H1 (cell line): ENCODE results near the gene DPH1. TPM values are rescaled to one million over a fixed set of nuclear protein-coding genes. Genes with fewer than 3 reads are reported as not detected.

ENCODE experiments used
- BRCA1 ChIP-seq: IDR thresholded peaks from 2 replicates; pipeline ENCODE4 v1.6.1; 2012; ENCODE audit warnings: low read depth, low read length, improper control_type of control experiment
- CHD7 ChIP-seq: fragments of 300-600 bp; sonication (generic); IDR thresholded peaks from 2 replicates; pipeline ENCODE4 v1.7.1; 2012; ENCODE audit warnings: low read length, moderate library complexity, mild to moderate bottlenecking, inconsistent platforms; ENCODE audit not compliant: insufficient replicate concordance
- CREB1 ChIP-seq: IDR thresholded peaks from 2 replicates; pipeline ENCODE4 v1.6.1; 2012; ENCODE audit warnings: inconsistent platforms
- FOSL1 ChIP-seq: IDR thresholded peaks from 2 replicates; pipeline ENCODE4 v1.6.1; 2011; ENCODE audit warnings: mild to moderate bottlenecking, low read depth, low read length, moderate library complexity; ENCODE audit not compliant: insufficient read depth
- POLR2AphosphoS5 ChIP-seq: IDR thresholded peaks from 2 replicates; pipeline ENCODE4 v1.6.1; 2011; ENCODE audit warnings: low read depth, low read length
- RBBP5 ChIP-seq: IDR thresholded peaks from 2 replicates; pipeline ENCODE4 v1.7.1; 2012; ENCODE audit warnings: low read depth, mild to moderate bottlenecking, inconsistent platforms, low read length, moderate library complexity, borderline replicate concordance
- SIN3A ChIP-seq, 2 experiments: IDR thresholded peaks in 1 of 2; conservative IDR thresholded peaks in 1 of 2; 2 replicates each; pipeline ENCODE4 v1.6.1; 2011 to 2012; ENCODE audit warnings: low read length in 2 of 2, improper control_type of control experiment in 1 of 2, low read depth in 1 of 2, mild to moderate bottlenecking in 1 of 2
- SIX5 ChIP-seq: IDR thresholded peaks from 2 replicates; pipeline ENCODE4 v1.6.1; 2011; ENCODE audit warnings: mild to moderate bottlenecking, low read depth, low read length
- SP4 ChIP-seq: IDR thresholded peaks from 2 replicates; pipeline ENCODE4 v1.6.1; 2012; ENCODE audit warnings: low read length, inconsistent platforms
- TAF1 ChIP-seq: IDR thresholded peaks from 2 replicates; pipeline ENCODE4 v1.6.1; 2011; ENCODE audit warnings: mild to moderate bottlenecking, low read depth, low read length
- polyA plus RNA-seq, 7 experiments: library from polyadenylated mRNA; depleted of rRNA in 3 of 7; stranded (reverse) in 5 of 7; unstranded in 2 of 7; fragments of >200 nt in 5 of 7; fragments of 200-250 nt in 2 of 7; gene quantifications; 1 replicate in 5 of 7; 2 replicates in 1 of 7; 4 replicates in 1 of 7; pipeline versions ENCODE4 v1.2.1 to v1.2.3, GENCODE V29; 2011 to 2013; ENCODE audit warnings: missing spikeins in 2 of 7, mixed read lengths in 2 of 7
- total RNA-seq: library from RNA; stranded (reverse); fragmentation: NEBNext Ultra II Directional; extraction: Animal tissue kit (Norgen Biotek cat#: 25700); gene quantifications from 2 replicates; pipeline ENCODE4 v1.2.1, GENCODE V29; 2021

The DPH1 gene
- total and polyA plus RNA-seq, 2 of the 8 experiments (the other 6 are each of a cell fraction or from before 2014, with no cell fraction given): 24.9 to 30.0 TPM

DNA sequence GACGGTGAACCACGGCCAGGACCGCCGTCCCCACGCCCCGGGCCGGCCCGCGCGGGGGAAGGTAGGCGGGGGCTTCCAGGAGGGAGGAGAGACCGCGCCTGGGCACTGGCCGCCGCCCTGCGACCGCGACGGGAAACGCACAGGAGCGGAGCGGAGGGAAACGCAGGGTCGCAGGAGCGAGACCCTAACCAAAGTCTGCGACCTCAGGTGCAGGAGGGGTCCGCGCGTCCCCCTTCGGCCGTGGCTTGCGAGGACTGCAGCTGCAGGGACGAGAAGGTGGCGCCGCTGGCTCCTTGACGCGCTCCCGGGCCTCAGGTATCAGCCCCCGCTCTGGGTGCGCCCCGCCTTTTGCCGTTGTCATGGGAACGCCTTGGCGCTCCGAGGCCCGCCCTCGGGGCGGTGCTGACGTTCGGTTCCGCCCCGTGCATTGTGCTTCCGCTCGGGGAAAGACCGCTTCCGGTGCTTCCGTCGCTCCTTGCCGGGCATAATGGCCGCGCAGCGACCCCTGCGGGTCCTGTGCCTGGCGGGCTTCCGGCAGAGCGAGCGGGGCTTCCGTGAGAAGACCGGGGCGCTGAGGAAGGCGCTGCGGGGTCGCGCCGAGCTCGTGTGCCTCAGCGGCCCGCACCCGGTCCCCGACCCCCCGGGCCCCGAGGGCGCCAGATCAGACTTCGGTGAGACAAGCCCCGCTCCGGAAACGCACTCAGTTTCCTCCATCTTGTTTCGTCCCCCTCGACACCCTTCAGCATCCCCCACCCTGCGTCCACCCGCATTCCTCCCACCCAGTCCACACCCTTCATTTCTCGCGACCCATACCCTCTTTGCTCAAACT, 11.8 kb downstream of the DPH1 start, which contains the start of gene OVCA2 (continued):
- no peak for TF ChIP-seq CHD7
- TF ChIP-seq BRCA1: no peak
- TF ChIP-seq SIX5: peak; percentile 27; the same call in 1 of the 2 replicates
- no peak for TF ChIP-seq SP4
- peak; percentile 66 for TF ChIP-seq CREB1
- TF ChIP-seq SIN3A (conservative IDR thresholded peaks at IDR 0.05 in 1 of 2, IDR thresholded peaks at IDR 0.05 in 1 of 2; ENCODE audit: low read depth in 1 of 2, low read length in 2 of 2): peak; percentile 68 to 92; a peak in 2 of 4 replicates
- TF ChIP-seq RBBP5: peak; percentile 88; the same call in 1 of the 2 replicates
- peak; percentile 90 for TF ChIP-seq TAF1
- no peak for TF ChIP-seq FOSL1
- TF ChIP-seq POLR2AphosphoS5: peak; percentile 81
